ENCODE results near the gene POLD3.

The POLD3 gene, protein sequence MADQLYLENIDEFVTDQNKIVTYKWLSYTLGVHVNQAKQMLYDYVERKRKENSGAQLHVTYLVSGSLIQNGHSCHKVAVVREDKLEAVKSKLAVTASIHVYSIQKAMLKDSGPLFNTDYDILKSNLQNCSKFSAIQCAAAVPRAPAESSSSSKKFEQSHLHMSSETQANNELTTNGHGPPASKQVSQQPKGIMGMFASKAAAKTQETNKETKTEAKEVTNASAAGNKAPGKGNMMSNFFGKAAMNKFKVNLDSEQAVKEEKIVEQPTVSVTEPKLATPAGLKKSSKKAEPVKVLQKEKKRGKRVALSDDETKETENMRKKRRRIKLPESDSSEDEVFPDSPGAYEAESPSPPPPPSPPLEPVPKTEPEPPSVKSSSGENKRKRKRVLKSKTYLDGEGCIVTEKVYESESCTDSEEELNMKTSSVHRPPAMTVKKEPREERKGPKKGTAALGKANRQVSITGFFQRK

DNA sequence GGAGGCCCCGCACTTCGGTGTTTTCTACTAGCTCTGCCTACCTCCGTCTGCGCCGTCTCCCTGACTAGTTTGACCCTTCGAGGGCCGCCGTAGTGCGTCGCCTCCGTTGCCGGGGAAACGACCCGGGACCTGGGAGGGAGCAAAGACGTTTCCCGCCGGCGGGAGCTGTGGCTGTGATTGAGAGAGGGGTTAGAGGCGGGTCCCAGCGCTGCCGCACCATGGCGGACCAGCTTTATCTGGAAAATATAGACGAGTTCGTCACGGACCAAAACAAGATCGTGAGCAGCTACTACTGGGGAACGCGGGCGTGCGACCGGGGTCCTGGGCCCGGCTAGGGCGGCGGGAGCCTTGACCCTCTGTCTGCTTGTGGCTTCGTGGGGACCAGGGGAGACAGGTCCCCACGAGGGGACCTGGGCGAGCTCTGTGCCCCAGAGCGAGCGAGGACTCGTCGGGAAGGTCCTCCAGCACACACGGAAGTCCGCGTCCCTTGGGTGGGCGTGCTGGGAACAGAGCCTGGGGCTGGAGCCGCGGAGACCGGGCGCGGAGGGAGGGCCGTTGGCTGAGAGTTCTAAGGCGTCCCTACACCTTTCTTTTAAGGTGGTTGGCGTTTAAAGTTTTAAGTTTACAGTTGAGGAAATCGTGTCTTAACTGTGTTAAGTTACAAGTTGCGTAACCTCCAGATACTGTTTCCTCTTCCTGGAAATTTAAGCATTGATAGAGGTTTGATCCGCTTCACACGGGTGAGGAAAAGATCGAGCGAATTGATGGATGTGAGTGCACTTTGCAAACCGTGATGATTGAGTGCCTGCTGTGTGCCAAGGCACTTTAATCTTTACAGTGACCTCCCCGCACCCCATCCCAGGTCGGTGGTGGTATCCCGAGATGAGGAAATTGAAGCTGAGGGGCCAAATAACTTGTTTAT, at the start of gene POLD3:
TSS of gene POLD3 (plus strand) at position 142 of the 922 bp plus-strand sequence. CDS start at position 219, 77 bp downstream.
- peak; percentile 89 to 91 (median 90) for DNase-seq (ENCODE audit: low read depth in 3 of 3)

DNA sequence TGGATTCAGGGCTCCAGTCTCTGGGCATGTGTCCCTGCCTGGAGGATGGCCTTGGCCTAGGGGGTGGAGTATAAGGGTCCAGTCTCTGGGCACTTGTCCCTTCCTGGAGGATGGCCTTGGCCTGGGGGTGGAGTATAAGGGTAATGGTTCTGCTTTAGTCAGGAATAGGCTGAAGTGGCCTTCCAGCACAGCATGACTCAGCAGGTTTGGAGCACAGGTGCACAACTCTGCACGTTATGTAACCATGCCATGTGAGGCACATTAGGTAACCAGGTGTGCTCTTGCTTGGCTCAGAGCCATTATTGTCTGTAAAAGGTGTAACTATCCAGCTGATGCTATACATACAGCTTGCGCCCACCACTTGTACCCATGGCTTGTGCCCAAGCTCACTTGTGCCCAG, 48.4 kb upstream of the POLD3 start:
- no peak for DNase-seq (ENCODE audit: low read depth in 3 of 3)

DNA sequence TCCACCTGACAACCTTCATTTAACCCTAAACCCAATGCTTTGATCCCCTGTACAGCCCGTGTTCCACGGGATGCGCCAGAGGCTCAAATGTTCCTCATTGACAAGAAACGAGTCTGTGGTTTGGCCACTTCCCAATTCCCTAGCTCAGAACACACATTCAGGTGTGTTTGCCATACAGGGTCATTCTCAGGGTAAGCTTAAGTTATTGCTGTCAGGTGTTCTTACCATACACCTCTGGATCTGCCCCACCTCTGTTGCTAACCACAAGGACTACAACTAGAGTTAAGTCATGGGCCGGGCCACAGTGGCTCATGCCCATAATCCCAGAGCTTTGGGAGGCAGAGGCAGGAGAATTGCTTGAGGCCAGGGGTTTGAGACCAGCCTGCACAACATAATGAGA, 45.6 kb upstream of the POLD3 start:
- no peak for DNase-seq (ENCODE audit: low read depth in 3 of 3)

DNA sequence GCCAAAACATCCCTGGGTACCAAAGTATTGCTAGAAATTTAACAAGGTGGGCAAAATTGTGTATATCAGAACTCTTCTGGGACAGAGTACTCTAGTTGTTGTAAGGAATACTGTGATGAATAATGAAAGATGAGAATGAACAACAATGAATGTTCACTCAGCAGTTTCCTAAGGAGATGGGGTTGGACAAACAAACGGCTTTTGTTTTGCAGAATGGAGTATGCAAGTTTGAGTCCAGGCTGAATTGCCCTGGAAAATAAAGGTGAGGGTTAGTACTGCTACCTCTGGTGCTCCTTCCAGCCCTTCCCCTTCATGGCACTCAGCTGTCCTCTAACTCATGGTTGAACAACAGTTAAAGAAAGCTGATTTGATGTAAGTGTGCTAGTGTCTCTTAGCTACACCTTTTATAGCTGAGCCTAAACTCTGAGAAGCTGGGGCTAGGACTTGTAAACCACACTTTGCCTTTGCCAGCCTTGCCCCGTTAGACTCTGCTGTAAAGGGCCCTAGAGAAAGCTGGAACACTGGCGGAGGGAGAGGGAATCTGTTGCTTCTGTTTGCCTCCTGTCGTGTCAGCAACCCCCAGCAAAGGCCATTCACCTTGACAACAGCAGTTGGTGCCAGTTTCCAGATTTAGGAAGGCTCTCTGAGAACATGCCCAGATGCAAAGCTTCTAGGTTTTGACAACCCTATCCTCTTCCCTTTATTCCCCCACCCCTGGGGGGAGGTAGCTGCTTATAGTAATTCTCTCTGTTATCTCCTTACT, 41.2 kb upstream of the POLD3 start:
- no peak for DNase-seq (ENCODE audit: low read depth in 3 of 3)

DNA sequence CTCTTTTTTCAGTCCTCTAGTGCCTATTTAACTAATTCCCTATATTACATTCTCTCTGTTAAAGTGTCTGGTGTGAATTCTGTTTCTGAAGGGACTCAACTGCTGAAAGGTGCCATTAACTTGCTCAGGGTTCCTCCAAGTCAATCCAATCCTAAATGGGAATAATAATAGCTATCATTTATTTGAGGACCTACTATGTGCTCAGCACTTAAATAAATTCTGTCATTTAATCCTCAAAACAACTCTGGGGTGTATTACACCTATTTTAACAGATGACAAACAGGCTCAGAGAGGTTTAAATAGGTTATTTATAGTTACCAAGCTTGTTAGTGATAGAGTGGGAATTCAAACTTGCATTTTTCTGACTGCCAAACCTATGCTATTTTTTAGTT, 40.6 kb upstream of the POLD3 start:
- DNase-seq (ENCODE audit: low read depth in 3 of 3): no peak

DNA sequence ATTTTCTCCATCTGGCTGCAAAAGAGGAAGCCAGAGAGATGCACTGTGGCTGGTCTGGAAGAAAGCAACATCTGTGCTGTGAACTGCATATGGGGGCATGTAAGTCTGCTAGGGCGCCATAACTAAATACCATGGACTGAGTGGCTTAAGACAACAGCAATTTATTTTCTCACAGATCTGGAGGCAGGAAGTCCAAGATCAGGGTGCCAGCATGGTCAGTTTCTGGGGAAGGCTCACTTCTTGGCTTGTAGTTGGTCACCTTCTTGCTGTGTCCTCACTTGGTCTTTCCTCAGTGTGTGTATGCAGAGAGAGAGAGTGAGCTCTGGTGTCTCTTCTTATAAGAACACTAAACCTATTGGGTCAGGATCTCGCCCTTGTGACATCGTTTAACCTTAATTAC, 34.9 kb upstream of the POLD3 start:
- no peak for DNase-seq (ENCODE audit: low read depth in 3 of 3)

DNA sequence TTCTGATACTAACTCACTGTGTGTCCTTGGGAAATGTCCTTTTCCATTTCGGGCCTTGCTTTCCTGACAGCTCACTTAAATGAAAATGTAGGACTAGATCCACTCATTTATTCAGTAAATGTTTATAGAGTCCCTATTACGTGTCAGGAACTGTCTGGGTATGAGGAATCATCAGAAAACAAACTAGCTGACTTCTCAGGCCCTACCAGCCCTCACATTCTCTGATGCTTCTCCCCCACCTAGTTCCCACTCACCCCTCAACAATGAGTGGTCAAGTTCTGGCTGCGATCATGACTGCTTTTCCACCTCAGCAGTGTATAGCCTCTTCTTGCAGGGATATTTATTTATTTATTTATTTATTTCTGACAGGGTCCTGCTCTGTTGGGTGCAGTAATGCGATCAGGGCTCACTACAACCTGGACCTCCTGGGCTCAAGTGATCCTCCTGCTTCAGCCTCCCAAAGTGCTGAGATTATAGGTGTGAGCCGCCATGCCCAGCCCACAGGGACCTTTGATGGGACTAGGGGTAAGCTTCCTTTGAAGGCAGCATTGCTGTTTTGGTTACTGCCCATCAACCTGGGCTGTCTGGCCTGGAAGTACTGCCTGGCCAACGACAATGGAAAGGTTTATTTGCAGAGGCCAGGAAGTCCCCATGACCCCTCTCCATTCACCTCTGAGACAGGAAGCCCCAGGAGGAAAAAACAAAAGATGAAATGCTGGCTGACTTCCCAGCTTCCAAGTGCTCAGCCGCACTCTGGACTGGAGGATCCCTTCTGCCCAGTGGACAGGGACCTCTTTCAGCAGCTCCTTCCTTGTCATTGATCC, 33.1 kb upstream of the POLD3 start:
- DNase-seq (ENCODE audit: low read depth in 3 of 3): no peak

DNA sequence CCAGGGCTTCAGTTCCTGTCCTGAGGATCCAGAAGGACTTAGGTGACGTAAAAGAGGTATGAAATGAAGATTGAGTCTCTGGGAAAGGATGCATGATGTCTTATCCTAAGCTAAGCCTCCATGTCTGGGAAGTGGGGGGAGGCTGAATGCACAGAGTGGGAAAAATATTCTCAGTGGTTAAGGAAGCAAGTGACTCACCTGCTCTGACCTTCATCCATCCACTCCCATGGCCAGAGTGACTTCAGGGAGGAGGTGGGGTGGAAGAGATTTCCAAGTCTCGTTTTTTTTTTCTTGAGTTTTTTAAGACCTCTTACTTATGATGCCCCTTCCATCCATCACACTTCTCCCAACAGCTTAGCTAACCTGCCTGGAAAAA, 32.5 kb upstream of the POLD3 start:
- DNase-seq (ENCODE audit: low read depth in 3 of 3): no peak

DNA sequence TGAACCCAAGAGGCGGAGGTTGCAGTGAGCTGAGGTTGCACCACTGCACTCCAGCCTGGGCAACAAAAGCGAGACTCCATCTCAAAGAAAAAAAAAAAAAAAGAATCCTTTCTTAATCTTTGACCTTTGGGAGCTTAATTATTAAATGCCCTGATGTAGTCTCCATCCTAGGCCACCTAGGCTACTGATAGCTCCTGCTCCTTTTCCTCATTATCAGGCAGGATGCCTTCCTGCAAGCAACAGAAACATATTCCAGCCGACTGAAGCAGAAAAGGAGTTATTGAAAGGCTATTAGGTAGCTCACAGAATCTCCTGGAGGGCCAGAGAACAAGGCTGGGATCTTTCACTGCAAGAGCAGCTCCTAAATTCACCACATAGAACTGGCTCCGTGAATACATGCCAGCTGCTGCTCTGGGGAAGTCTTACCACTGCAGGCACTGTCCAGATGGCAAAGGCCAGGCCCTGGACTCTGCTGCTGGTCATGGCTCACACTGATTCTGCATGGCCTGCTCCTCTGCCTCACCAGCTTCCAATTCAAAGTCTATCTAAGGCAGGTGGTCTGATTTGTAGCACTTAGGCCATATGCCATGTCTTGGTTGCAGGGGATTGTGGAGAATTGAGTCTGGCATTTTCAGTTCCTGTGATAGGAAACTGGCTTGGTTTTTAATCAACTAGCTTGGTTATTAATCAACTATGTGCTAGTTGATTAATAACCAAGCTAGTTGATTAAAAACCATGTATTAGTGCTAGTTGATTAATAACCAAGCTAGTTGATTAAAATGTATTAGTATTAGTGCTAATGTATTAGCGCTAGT, 26.0 kb upstream of the POLD3 start:
- DNase-seq (ENCODE audit: low read depth in 3 of 3): no peak

DNA sequence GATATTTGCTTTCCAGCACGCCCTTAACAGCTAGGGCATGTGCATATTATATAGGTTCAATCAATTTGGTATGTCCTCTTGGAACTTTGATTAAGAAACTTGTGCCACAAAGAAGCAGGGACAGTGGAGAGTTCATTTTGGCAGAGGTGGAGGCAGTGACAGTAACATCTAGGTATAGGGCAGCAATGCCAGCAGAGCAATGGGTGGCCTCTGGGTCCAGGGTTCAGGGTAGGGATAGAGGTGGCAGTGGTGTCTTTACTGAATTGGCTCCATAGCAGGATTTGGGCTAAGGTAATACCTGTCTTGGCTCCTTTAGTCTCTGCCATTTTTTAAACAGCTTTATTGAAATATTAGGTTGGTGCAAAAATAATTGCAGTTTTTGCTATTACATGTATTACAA, 24.4 kb upstream of the POLD3 start:
- no peak for DNase-seq (ENCODE audit: low read depth in 3 of 3)

DNA sequence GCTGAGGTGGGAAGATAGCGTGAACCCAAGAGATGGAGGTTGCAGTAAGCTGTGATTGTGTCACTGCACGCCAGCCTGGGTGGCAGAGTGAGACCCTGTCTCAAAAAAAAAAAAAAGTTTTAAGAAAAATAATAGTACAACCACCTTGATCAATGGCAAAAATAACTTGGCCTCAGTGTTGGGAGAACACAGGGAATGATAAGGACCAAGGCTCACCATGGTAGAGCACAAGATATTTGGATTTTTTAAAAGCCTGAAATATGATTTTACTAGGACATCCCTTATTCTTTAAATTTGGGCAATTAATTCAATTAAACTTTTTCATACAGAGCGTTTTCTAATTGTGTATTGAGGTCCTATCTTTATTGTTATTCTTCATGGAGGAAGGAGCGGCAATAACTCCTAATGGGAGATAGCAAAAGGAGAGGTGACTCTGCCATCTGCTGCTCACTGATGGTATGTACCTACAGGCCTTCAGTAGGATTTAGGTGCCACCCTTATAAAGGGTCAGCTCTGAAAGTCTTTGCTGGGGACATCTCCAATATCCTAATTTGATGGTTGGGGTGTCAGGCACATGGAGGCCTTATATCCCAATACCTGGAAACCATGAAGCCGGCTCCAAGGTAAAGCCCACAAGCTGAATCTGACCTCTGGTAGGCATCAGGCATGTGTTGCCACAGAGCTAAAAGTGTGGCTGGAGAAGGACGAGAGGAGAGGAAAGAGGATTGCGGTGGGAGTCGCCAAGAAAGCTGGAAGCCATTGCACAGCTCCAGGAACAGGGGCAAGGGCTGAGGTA, 21.9 kb upstream of the POLD3 start:
- DNase-seq (ENCODE audit: low read depth in 3 of 3): no peak

DNA sequence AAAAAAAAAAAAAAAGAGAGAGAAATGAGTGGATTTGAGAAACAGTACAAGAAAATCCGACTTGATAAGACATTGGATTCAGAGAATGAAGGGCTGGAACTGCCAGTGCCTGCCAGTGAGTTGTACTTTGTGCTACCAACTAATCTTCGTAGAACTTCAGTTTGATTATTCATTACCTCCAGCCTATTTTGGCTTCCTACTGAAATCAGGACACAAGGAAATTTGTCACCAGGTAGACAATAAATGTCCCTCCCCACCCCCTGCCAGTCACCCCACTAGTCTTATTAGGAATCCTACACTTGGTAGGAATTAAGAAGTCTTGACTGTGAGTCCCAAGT, 21.4 kb upstream of the POLD3 start:
- DNase-seq (ENCODE audit: low read depth in 3 of 3): no peak

DNA sequence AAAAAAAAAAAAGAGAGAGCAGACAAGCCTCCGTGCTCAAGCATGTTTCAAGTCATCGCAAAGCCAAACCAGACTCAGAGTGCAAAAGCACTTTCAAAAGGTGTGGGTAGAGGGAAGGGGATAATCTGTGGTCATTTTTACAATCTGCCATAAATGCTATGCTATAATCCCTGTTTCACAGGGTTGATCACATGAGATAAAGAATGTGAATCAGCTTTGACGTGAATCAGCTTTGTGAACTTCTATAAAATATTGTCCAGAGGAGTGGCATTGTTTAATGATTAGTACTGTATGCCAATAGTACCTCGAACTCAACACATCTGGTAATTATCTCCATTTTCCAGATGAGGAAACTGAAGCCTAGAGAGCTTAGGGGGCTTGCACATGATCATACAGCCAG, 20.0 kb upstream of the POLD3 start:
- DNase-seq (ENCODE audit: low read depth in 3 of 3): no peak

DNA sequence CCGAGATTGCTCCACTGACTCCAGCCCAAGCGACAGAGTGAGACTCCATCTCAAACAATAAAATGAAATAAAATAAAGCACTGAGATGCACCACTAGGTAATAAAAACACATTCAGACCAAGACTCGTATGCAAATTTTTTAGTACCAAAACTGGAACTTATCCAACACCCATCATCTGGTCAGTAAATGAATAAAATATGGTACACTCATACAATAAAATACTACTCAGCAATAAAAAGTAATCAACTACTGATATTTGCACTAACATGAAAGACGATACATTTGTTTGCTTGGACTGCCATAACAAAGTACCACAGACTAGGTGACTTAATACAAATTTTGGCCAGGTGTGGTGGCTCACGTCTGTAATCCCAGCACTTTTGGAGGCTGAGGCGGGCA, 17.8 kb upstream of the POLD3 start:
- DNase-seq (ENCODE audit: low read depth in 3 of 3): no peak

DNA sequence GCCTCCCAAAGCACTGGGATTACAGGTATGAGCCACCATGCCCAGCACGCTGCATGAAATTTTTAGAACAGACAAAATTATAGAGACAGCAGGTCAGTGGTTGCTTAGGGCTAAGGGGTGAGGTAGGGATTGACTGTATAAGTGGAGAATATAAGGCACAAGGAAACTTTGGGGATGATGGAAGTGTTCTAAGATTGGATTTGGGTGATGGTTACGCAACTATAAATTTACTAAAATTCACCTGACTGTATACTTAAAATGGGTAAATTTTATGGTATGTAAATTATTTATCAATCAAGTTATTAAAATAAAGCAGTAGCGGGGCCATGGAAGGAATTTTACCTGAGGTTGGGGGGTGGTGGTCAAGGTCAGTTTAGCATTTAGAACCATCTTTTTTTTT, 16.4 kb upstream of the POLD3 start:
- no peak for DNase-seq (ENCODE audit: low read depth in 3 of 3)

DNA sequence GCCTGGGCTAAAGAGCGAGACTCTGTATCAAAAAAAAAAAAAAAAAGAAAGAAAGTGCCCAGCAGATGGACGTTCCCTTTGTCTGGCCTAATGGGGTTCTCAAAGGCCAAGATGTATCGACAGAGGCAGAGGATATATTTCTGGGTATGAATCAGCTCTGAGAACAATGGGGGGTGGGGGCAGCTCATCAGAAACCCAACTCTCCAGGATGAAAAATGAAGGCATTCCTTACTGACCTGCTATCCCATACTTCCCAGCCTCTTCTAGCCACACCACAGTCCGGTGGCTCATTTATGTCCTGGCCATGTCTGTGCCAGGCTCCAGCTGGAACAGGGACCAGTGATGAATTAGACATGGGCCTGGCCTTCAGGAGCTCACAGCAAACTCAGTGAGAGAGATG, 15.2 kb upstream of the POLD3 start:
- no peak for DNase-seq (ENCODE audit: low read depth in 3 of 3)

DNA sequence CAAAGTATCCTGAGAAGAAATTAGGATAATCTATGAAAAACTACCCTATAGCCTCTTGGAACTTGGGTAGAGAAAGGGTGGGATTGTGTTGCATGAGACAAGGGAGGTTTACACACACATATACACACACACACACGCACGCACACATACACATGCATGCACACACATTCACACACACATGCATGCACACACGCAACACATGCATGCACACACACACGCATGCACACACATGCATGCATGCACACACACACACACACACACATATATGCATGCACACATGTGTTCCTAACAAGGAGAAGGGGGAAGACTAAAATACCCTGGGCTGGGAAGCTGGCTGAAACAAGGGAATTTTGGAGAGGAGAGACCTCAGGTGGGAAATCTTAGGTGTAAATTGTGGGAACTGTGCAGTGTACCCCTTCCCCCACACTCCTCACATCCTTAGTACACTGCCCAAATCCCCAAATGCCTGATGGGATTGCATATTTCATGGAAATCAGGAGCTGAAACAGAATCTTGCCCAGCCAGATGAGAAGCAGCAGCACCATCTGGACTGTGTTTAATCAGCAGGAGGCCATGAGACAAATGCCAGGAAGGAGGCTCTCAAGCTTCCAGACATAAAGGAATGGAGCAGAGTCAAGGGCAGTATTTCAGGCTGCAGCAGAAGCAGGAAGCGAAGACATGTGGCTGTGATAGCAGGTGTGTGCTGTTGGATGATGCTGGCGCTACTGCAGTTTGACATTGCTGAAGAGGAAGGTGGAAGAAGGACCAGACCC, 14.6 kb upstream of the POLD3 start:
- DNase-seq (ENCODE audit: low read depth in 3 of 3): no peak

DNA sequence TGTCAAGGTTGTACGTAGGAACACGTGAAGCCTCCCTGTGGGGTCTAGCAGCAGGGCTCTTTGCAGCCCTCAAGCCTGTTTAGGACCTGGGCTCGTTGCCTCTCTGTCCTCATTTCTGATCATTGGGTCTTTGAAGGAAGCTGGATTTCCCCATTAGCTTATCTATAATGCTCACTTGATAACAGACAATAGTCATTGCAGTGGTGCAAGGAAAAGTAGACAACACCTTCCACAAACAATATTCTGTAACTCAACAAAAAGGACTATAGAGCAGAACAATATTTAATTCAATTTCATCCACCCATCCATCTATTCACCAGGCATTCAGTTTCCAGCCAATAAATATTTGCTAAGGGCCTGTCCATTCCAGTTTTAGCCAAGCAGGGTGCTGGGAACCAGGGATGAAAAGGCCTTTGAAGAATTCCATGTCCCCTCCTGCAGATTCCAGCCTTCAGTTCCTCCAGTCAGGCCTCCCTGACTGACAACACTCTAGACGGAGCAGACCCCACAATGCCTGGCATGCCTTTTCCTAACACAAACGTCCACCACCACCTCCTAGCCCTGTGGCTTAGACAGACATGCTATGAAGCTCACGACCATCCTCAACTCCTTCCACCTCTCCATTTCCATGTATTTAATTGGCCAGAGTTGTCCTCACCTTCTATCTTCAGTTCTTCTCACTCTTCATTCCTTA, 12.7 kb upstream of the POLD3 start:
- no peak for DNase-seq (ENCODE audit: low read depth in 3 of 3)

Data from stimulated activated CD4-positive, alpha-beta T cell treated with anti-CD3 and anti-CD28 coated beads, TNF-alpha, amount 100 ng/mL, for 4 hours (primary cell).